ENCODE data around the gene LTK.

- TF ChIP-seq CTCF (IDR thresholded peaks at IDR 0.05; ENCODE audit: borderline replicate concordance, extremely low read depth, low read length, poor library complexity, severe bottlenecking) (no peak), EZH2 (IDR thresholded peaks at IDR 0.05; ENCODE audit: borderline replicate concordance, low read depth, low read length, severe bottlenecking) (no peak)
Observed at GRCh38 chr15:41489641-41490040, 24.0 kb downstream of the LTK start.
